DMS79 treated with DMSO at 0.1 percent for 48 hours (cell line): ENCODE data around the gene MRPL50.

Source experiments
- DNase-seq: peaks from one replicate; lab custom pipeline; 2025; lab: John Stamatoyannopoulos, UW

MRPL50 gene

GRCh38 chr9:101398068-101398929, at the start of gene MRPL50, which contains the start of gene ZNF189:
TSS of gene MRPL50 (minus strand) at chr9:101398618. CDS start at chr9:101398592, 26 bp downstream.
TSS of gene ZNF189 (plus strand) at chr9:101398851. CDS start at chr9:101399157, 306 bp downstream.
- peak; percentile 83 for DNase-seq

- DNase-seq: no peak
These were observed 48.3 kb upstream of the MRPL50 start for GRCh38 chr9:101446732-101447131.

- no peak for DNase-seq
These were observed 47.1 kb upstream of the MRPL50 start for GRCh38 chr9:101445353-101446029.

- no peak for DNase-seq
These were observed 45.0 kb upstream of the MRPL50 start for GRCh38 chr9:101443364-101443771.

GRCh38 chr9:101442736-101443135, 44.3 kb upstream of the MRPL50 start:
- DNase-seq: no peak

GRCh38 chr9:101442318-101442717, 43.9 kb upstream of the MRPL50 start:
- no peak for DNase-seq

GRCh38 chr9:101440714-101441230, 42.4 kb upstream of the MRPL50 start:
- DNase-seq: no peak

GRCh38 chr9:101438523-101438922, 40.1 kb upstream of the MRPL50 start:
- no peak for DNase-seq

GRCh38 chr9:101437806-101438232, 39.4 kb upstream of the MRPL50 start:
- DNase-seq: no peak

GRCh38 chr9:101435601-101436079, 37.2 kb upstream of the MRPL50 start, which contains the start of gene ALDOB:
TSS of gene ALDOB (minus strand) at chr9:101435774. CDS start at chr9:101430887, 4,887 bp downstream.
- no peak for DNase-seq

GRCh38 chr9:101434998-101435397, 36.6 kb upstream of the MRPL50 start:
- no peak for DNase-seq

- DNase-seq: no peak
These were observed 34.8 kb upstream of the MRPL50 start for GRCh38 chr9:101433229-101433628.

GRCh38 chr9:101432740-101433139, 34.3 kb upstream of the MRPL50 start:
- no peak for DNase-seq

- DNase-seq: no peak
These were observed 33.8 kb upstream of the MRPL50 start for GRCh38 chr9:101432171-101432570.

GRCh38 chr9:101429736-101430135, 31.3 kb upstream of the MRPL50 start:
- no peak for DNase-seq

- no peak for DNase-seq
These were observed 30.5 kb upstream of the MRPL50 start for GRCh38 chr9:101428909-101429308.

GRCh38 chr9:101427957-101428655, 29.7 kb upstream of the MRPL50 start:
- DNase-seq: no peak

- no peak for DNase-seq
These were observed 28.9 kb upstream of the MRPL50 start for GRCh38 chr9:101427358-101427757.

- no peak for DNase-seq
These were observed 23.2 kb upstream of the MRPL50 start for GRCh38 chr9:101421653-101422065.

GRCh38 chr9:101419863-101420262, 21.4 kb upstream of the MRPL50 start:
- no peak for DNase-seq

- DNase-seq: no peak
These were observed 20.4 kb upstream of the MRPL50 start for GRCh38 chr9:101418518-101419430.
